ENCODE measurements around the gene OR4F15.

- TF ChIP-seq POLR2AphosphoS5 (IDR thresholded peaks at IDR 0.05; ENCODE audit: borderline replicate concordance, low read depth, low read length), result no peak
- TF ChIP-seq EZH2 (IDR thresholded peaks at IDR 0.05), result no peak
Observed at GRCh38 chr15:101775136-101775535, 36.9 kb upstream of the OR4F15 start.

All from SK-N-MC (cell line).